Progenitor cell of endocrine pancreas (in vitro differentiated cells): Measurements from ENCODE around the gene SCN3A. TPM values are rescaled to one million over a fixed set of nuclear protein-coding genes. Genes with fewer than 3 reads are reported as not detected.

Source experiments
- DNase-seq: peaks from one replicate; pipeline ENCODE4 v3.0.0; 2021; ENCODE audit warnings: low spot score; ENCODE audit not compliant: unreplicated experiment
- H3K27ac Mint-ChIP-seq: 2 replicates; pipeline ENCODE4 v1.8.0; 2021; ENCODE audit warnings: mild to moderate bottlenecking, moderate library complexity, mixed read lengths
- H3K27me3 Mint-ChIP-seq: 2 replicates; pipeline ENCODE4 v1.8.0; 2021; ENCODE audit warnings: mixed read lengths
- H3K36me3 Mint-ChIP-seq: 2 replicates; pipeline ENCODE4 v1.8.0; 2022; ENCODE audit warnings: mixed read lengths; ENCODE audit not compliant: insufficient read depth
- H3K4me1 Mint-ChIP-seq: 2 replicates; pipeline ENCODE4 v1.8.0; 2021; ENCODE audit warnings: low read depth, mixed read lengths
- H3K4me3 Mint-ChIP-seq: 2 replicates; pipeline ENCODE4 v1.8.0; 2021; ENCODE audit warnings: low read depth, mild to moderate bottlenecking, moderate library complexity, mixed read lengths
- H3K9me3 Mint-ChIP-seq: 2 replicates; pipeline ENCODE4 v1.8.0; 2021; ENCODE audit warnings: low read depth, mixed read lengths
- total RNA-seq: library from RNA; stranded (reverse); gene quantifications from 2 replicates; pipeline ENCODE4 v1.2.1, GENCODE V29; 2021
- TF ChIP-seq, protein P1 (sequence below): fragments of 200-600 bp; sonication (generic); IDR thresholded peaks from one replicate; pipeline ENCODE4 v1.5.0; 2021; ENCODE audit warnings: antibody characterized with exemption, mild to moderate bottlenecking; ENCODE audit not compliant: unreplicated experiment

The SCN3A gene
- total RNA-seq, 1 donor from 2014 or later, result 4.7 TPM

DNA sequence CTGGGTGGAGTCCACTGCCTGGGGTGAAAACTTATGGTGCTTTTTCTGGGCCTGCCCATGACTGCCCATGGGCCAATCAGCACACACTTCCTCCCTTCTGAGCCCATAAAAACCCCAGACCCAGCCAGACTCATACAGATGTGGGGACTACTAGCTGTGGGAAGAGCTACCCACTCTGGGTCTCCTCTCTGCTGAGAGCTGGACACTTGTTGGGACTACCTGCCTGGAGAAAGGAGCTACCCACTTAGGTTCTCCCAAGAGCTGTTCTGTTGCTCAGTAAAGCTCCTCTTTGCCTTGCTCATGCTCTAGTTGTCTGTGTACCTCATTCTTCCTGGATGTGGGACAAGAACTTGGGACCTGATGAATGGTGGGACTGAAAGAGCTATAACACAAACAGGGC, 129.0 kb downstream of the SCN3A start:
- DNase-seq, result no peak
- Mint-ChIP-seq H3K27me3 (no peaks in the 10 kb centered on the region), H3K4me1 (peaks cover 5% of the 10 kb centered on the region), H3K27ac (no peak overlapping the region), H3K36me3 (no peaks in the 10 kb centered on the region), H3K9me3 (peaks cover 4% of the 10 kb centered on the region), H3K4me3 (no peak overlapping the region)
- TF ChIP-seq, protein P1, sequence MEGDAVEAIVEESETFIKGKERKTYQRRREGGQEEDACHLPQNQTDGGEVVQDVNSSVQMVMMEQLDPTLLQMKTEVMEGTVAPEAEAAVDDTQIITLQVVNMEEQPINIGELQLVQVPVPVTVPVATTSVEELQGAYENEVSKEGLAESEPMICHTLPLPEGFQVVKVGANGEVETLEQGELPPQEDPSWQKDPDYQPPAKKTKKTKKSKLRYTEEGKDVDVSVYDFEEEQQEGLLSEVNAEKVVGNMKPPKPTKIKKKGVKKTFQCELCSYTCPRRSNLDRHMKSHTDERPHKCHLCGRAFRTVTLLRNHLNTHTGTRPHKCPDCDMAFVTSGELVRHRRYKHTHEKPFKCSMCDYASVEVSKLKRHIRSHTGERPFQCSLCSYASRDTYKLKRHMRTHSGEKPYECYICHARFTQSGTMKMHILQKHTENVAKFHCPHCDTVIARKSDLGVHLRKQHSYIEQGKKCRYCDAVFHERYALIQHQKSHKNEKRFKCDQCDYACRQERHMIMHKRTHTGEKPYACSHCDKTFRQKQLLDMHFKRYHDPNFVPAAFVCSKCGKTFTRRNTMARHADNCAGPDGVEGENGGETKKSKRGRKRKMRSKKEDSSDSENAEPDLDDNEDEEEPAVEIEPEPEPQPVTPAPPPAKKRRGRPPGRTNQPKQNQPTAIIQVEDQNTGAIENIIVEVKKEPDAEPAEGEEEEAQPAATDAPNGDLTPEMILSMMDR, result no peak

DNA sequence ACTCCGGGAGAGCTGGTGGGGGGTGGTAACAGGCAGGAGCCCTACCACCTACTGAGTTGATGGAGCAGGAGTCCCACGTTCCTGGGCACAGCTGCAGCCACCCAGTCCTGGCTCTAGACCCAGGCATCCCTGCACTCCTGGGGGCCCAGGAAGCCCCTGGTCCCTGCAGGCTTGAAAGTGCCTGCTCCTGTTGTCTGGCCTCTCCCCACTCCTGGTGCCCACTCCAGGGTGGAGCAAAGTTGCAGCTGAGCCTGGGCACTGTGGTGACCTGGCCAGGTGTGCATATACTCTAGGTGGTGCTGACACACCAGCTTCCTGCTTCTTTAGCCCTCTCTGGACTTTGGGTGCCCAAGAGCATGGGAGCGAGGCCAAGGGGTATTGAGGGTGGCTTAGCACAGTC, 129.5 kb downstream of the SCN3A start:
- Mint-ChIP-seq H3K27ac (no peak overlapping the region), H3K4me1 (peaks cover 5% of the 10 kb centered on the region), H3K9me3 (peaks cover 4% of the 10 kb centered on the region), H3K36me3 (no peaks in the 10 kb centered on the region), H3K27me3 (no peaks in the 10 kb centered on the region), H3K4me3 (no peak overlapping the region)
- TF ChIP-seq, protein P1, result no peak
- no peak for DNase-seq

DNA sequence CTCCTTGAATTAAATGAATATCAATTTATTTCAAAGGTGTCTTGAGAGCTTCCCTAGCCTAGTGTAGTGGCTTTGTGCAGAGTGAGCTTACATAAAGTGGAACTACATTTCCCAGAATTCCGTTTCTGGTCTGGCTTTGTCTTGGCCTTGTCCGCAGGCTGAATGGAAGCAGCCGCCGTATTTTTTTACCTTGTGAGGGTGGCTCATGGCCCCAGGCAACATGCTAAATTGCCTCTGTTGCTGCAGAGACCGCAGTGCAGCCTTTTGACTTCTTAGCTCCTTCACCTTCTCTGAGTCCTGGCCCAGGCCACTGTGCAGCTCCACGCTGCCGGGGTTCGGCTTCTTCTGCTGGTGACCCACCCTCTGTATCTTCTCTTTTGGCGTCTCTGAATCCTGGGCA, 133.8 kb downstream of the SCN3A start:
- Mint-ChIP-seq H3K9me3 (peaks cover 4% of the 10 kb centered on the region), H3K27me3 (no peaks in the 10 kb centered on the region), H3K4me3 (peak overlapping the region; percentile 31), H3K36me3 (no peaks in the 10 kb centered on the region), H3K27ac (peak overlapping the region; percentile 65), H3K4me1 (peaks cover 15% of the 10 kb centered on the region)
- DNase-seq, result no peak
- TF ChIP-seq, protein P1, result no peak

GRCh38 chr2:165069151-165069550, 134.7 kb downstream of the SCN3A start:
- H3K27ac Mint-ChIP-seq, result peak overlapping the region; percentile 56

DNA sequence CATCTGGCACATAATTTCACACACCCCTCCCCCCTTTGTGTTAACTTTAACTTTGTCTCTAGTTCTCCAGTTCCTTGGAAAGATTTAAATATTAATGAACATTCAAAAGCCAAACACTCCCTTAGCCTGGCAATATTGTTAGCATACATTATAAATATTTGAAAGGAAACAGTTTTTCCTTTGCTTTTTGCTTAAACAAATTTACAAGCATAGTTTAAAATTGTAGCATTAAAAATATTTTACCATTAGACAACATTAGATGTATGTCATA, 135.4 kb downstream of the SCN3A start:
- peak overlapping the region; percentile 91 for H3K27ac Mint-ChIP-seq
- DNase-seq, result no peak
- H3K4me3 Mint-ChIP-seq, result peak overlapping the region; percentile 63
- H3K9me3 Mint-ChIP-seq, result peaks cover 1% of the 10 kb centered on the region
- no peaks in the 10 kb centered on the region for H3K36me3 Mint-ChIP-seq
- H3K4me1 Mint-ChIP-seq, result peaks cover 15% of the 10 kb centered on the region
- no peaks in the 10 kb centered on the region for H3K27me3 Mint-ChIP-seq
- TF ChIP-seq, protein P1, result no peak

More at GRCh38 chr2:165069151-165069550, 134.7 kb downstream of the SCN3A start:
- TF ChIP-seq, protein P1, result no peak
- H3K4me1 Mint-ChIP-seq, result peaks cover 15% of the 10 kb centered on the region
- H3K36me3 Mint-ChIP-seq, result no peaks in the 10 kb centered on the region
- DNase-seq, result no peak
- H3K27me3 Mint-ChIP-seq, result no peaks in the 10 kb centered on the region
- peaks cover 4% of the 10 kb centered on the region for H3K9me3 Mint-ChIP-seq
- H3K4me3 Mint-ChIP-seq, result no peak overlapping the region
